Activated naive CD4-positive, alpha-beta T cell treated with anti-CD3 and anti-CD28 coated beads, Interleukin-2, amount 50 U/mL, for 24 hours (primary cell): ENCODE measurements around the gene NEDD4L.
"Not testable (repeated sequence)": the region's sequence is repeated elsewhere in the genome, so short reads cannot be mapped to it uniquely, and the experiment has no call there.

Experiments used
- H3K27ac Mint-ChIP-seq: one replicate; pipeline ENCODE4 v1.8.0; 2021; ENCODE audit warnings: mild to moderate bottlenecking, mixed read lengths
- H3K27me3 Mint-ChIP-seq: one replicate; pipeline ENCODE4 v1.8.0; 2021; ENCODE audit warnings: mixed read lengths
- H3K36me3 Mint-ChIP-seq: one replicate; pipeline ENCODE4 v1.8.0; 2021; ENCODE audit warnings: mixed read lengths
- H3K4me1 Mint-ChIP-seq: one replicate; pipeline ENCODE4 v1.8.0; 2021; ENCODE audit warnings: mixed read lengths
- H3K4me3 Mint-ChIP-seq: one replicate; pipeline ENCODE4 v1.8.0; 2021; ENCODE audit warnings: mild to moderate bottlenecking, mixed read lengths
- H3K9me3 Mint-ChIP-seq: one replicate; pipeline ENCODE4 v1.8.0; 2021; ENCODE audit warnings: mixed read lengths

Gene NEDD4L

GRCh38 chr18:58044370-58045241, 580 bp downstream of the NEDD4L start:
- Mint-ChIP-seq H3K27me3 (peaks cover 2% of the 10 kb centered on the region), H3K4me3 (peak overlapping the region; percentile 95), H3K27ac (peak overlapping the region; percentile 79), H3K36me3 (no peaks in the 10 kb centered on the region), H3K9me3 (no peaks in the 10 kb centered on the region), H3K4me1 (peaks cover 25% of the 10 kb centered on the region)

DNA sequence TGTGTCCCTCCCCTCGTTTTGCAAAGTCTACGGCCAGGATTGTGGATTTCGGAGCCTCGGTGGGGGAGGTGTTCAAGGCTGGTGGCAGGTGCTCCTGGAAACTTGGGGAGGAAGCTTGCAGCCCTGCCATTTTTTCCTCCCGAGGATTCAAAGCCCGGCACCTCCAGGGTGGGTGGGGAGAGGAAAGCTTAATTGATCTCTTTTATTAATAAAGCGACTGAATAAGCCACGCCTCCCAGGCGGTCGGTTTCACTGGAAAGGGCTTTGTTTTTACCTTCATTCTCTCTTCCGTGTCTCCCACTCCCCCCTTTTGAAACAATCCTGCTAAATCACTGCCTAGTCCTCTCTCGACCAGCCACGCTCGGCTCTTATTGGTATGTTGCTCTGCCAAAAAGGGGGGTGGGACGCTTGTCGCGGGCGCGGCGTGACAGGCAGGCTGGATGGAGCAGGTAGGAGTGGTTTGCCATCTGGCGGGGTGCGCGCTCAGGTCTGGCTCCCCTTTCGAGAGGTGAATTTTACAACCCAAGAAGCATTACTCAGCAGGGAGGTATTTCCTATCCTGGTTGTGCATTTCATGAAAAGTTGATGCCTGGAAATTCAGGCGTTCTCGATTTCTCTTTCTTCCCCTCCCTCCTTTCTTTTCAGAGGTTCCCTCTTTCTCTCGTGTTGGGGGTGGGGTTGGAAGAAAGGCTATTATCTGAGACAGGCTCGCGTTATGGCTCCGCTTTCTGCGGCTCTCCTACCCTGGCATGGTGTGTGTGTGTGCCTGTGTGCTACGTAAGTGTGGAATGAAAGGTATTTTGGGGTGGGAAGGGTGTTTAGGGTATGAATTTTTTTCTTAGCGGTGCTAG, 1.4 kb downstream of the NEDD4L start:
- Mint-ChIP-seq H3K4me1 (peaks cover 25% of the 10 kb centered on the region), H3K4me3 (peak overlapping the region; percentile 95), H3K9me3 (no peaks in the 10 kb centered on the region), H3K27ac (peak overlapping the region; percentile 79), H3K36me3 (no peaks in the 10 kb centered on the region), H3K27me3 (peaks cover 2% of the 10 kb centered on the region)

GRCh38 chr18:58046093-58046793, 2.2 kb downstream of the NEDD4L start:
- no peak overlapping the region for H3K27ac Mint-ChIP-seq

DNA sequence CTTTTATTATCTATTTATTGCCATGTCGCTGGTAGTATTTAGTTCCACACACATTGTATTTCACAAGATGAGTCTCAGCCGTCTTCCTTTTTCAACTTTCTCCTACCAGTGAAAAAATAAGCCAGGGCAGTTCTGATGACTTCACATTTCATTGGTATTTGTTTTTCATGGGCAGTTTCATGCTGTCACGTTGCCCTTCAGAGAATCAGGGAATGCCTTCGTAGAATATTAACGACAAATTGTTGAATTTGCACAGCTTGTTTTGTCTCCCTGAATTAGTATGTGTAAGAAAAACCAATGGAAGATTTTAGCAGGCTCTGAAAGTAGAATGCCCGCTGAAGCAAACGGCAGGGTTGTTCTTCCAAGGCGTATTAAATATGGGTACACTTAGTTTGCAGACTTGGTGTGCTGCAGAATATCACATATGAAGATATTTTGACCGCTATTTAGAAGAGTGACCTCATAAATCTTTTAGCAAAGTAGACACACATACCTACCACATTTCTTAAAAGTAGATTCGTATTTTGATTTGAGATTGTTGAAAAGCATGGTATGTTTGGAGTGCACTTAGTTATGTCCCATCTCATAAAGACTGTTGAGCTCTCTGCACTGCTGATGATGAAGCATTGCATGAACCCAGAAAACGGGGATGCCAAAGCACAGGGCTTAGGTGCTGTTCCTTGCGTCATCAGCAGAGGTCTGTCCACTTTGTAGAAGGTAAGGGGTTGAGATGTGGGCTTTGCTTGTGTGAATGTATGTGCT, 2.9 kb downstream of the NEDD4L start:
- Mint-ChIP-seq H3K4me1 (peaks cover 24% of the 10 kb centered on the region), H3K4me3 (peak overlapping the region; percentile 2), H3K9me3 (no peaks in the 10 kb centered on the region), H3K27me3 (no peaks in the 10 kb centered on the region), H3K36me3 (no peaks in the 10 kb centered on the region), H3K27ac (no peak overlapping the region)

More at GRCh38 chr18:58046093-58046793, 2.2 kb downstream of the NEDD4L start:
- H3K36me3 Mint-ChIP-seq, result no peaks in the 10 kb centered on the region
- peak overlapping the region; percentile 95 for H3K4me3 Mint-ChIP-seq
- peaks cover 2% of the 10 kb centered on the region for H3K27me3 Mint-ChIP-seq
- H3K4me1 Mint-ChIP-seq, result peaks cover 25% of the 10 kb centered on the region
- H3K9me3 Mint-ChIP-seq, result no peaks in the 10 kb centered on the region

DNA sequence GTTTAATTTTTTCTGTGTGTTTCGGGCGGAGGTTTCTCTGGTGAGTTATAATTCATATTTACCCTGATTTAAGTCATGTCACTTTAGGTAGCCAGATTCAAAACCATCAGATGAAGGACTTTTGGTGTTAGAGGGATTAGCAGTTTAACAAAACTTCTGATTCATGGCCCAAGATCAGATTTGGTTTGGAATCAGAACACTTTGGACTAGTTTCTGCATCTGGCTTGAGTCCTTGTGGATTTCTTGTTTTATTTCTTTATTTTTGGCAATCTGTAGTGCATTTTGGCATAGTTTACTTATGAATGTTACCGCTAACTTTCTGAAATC, 3.5 kb downstream of the NEDD4L start:
- Mint-ChIP-seq H3K36me3 (no peaks in the 10 kb centered on the region), H3K27me3 (no peaks in the 10 kb centered on the region), H3K9me3 (no peaks in the 10 kb centered on the region), H3K27ac (no peak overlapping the region), H3K4me1 (peaks cover 25% of the 10 kb centered on the region), H3K4me3 (no peak overlapping the region)

DNA sequence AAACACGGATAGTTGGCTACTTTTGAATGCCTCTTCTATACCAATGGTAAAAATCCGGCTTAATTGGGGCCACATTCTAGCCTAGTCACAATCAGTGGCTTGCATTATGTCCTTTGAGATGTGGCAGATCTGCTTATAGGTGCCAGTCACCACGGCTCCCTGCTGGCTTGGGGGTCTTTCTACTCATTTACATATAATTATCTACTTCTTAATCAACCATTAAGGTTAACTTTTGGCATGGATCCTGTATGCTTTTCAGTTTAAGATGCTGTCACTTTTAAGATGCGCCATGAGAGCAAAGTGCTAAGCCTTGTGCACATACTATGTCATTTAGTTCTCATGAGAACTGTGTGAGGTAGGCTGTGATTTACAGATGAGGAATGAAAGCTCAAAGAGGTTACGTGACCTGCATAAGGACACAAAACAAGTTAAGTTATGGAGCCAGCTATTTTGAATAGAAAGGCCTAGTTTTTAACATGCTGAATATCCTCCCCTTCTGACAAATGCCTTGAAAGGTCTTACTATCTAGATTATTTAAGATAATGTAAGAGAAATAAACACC, 4.1 kb downstream of the NEDD4L start:
- H3K27ac Mint-ChIP-seq, result no peak overlapping the region
- H3K4me3 Mint-ChIP-seq, result no peak overlapping the region
- H3K36me3 Mint-ChIP-seq, result no peaks in the 10 kb centered on the region
- no peaks in the 10 kb centered on the region for H3K9me3 Mint-ChIP-seq
- no peaks in the 10 kb centered on the region for H3K27me3 Mint-ChIP-seq
- H3K4me1 Mint-ChIP-seq, result peaks cover 20% of the 10 kb centered on the region

DNA sequence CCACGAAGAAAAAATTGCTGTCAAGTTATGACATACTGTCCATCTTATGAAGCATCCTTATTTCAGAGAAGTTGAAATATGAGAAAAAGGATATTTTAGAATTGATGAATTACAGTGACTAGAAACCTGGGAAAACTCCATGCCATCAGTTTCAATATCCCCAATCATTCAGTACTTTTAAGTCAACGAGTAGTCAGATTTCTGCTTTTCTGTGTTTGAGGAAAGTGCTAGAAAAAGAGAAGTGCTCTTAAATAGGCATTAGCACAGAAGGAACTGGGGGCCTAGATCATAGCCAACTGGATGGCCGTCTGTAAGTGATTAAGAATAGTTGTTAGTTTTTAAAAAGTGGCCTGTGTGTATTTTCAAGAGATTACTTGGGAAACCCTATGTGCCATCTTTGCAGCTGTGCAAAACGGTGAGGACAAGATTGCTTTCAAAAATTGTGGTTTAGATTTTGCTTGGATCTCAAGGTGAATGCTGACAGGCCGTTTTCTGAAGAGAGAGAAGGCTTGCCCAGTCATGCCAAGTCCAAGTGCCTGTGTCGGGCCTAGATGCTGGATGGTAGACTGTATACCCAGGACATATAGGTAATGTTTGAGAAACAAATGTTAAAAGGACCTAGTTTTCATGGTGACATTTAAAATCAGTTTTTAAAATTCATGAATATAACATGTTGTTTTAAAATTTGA, 5.1 kb downstream of the NEDD4L start:
- Mint-ChIP-seq H3K4me3 (no peak overlapping the region), H3K27ac (no peak overlapping the region), H3K4me1 (peaks cover 15% of the 10 kb centered on the region), H3K27me3 (no peaks in the 10 kb centered on the region), H3K36me3 (no peaks in the 10 kb centered on the region), H3K9me3 (no peaks in the 10 kb centered on the region)

GRCh38 chr18:58050963-58051362, 6.9 kb downstream of the NEDD4L start:
- not testable (repeated sequence) for H3K27ac Mint-ChIP-seq, H3K4me1 Mint-ChIP-seq, H3K9me3 Mint-ChIP-seq, H3K4me3 Mint-ChIP-seq, H3K36me3 Mint-ChIP-seq, H3K27me3 Mint-ChIP-seq

DNA sequence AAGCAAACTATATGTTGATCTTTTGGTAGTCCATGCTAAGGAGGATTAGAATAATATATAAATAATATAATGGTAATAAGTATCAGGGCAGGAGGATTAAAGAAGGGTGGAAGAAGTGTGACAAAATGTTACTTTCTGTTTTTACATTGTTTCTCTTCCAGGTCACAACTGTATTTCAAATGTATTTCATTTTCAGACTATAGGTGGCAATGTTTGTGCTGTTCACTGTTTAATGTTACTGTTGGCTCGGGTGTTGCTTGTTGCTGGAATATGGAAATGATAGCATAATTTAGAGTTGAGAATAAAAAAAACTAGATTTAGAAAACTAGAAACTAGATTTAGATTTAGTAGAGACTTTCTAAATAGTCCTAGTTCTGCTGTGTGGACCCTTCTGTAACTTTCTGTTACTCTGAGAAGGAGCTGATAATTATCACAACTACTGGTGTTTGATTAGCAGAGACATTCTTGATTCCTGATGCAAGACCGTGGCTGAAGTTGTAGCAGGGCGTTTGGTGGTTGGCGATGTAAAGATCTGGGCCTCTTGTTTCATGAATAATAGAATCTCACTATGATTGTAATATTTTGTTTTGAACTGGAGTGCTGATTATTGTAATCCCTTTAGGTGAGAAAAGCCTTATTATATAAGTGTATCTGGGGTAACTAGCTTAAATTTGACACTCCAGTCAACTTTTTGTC, 7.9 kb downstream of the NEDD4L start:
- no peak overlapping the region for H3K4me3 Mint-ChIP-seq
- H3K27ac Mint-ChIP-seq, result no peak overlapping the region
- no peaks in the 10 kb centered on the region for H3K36me3 Mint-ChIP-seq
- H3K4me1 Mint-ChIP-seq, result peaks cover 4% of the 10 kb centered on the region
- H3K27me3 Mint-ChIP-seq, result no peaks in the 10 kb centered on the region
- no peaks in the 10 kb centered on the region for H3K9me3 Mint-ChIP-seq

DNA sequence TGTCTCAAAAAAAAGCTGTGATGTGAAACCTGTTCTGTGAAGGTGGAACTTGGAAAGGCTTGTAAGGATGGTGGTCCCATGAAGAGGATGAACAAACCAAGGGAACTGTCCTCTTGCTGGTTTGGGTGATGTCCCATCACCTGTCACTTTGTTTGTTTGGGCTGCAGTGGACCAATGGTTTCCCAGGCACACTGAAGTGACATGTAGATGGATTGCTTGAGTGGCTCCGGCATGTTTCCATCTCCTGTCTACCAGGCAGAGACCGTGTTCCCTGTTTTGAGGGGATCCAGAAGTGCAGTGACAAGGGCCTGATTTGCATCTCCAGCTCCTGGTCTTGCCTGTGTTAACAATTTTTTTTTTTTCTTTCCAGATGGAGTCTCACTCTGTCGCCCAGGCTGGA, 8.9 kb downstream of the NEDD4L start:
- Mint-ChIP-seq H3K9me3 (no peaks in the 10 kb centered on the region), H3K27ac (no peak overlapping the region), H3K27me3 (no peaks in the 10 kb centered on the region), H3K36me3 (no peaks in the 10 kb centered on the region), H3K4me1 (peaks cover 4% of the 10 kb centered on the region), H3K4me3 (no peak overlapping the region)

DNA sequence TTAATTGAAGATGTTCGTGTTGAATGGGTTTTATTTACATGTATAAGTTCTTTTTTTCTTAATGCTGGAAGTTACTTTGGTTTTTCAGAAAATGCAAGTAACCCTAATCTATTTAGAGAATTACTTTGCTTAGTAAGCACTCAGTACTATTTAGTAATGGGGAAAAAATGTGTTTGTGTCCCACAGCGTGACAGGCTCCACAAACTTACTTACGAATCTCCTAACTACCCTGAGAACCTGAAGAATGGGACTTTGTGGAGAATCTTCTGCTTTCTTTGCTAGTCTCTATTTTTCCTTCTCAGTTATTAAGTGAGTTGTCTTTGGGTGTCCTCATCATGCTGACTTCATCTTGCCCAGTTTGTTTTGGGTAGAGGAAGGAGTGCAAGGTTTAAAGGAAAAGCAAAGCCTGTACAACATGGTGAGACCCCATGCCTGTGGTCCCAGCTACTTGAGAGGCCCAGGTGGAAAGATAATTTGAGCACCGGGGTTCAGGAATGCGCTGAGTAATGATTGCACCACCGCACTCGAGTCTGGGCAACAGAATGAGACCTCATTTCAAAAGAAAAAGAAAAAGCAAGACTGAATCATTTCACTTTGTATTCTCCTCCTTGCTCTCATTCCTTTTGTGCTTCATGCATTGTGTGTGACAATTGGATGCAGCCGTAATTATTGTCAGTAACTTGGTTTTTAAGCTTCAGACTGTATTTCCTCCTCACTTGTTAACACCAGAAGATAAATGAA, 10.2 kb downstream of the NEDD4L start:
- no peaks in the 10 kb centered on the region for H3K27me3 Mint-ChIP-seq
- H3K9me3 Mint-ChIP-seq, result no peaks in the 10 kb centered on the region
- no peak overlapping the region for H3K4me3 Mint-ChIP-seq
- H3K4me1 Mint-ChIP-seq, result peaks cover 4% of the 10 kb centered on the region
- no peaks in the 10 kb centered on the region for H3K36me3 Mint-ChIP-seq
- no peak overlapping the region for H3K27ac Mint-ChIP-seq

DNA sequence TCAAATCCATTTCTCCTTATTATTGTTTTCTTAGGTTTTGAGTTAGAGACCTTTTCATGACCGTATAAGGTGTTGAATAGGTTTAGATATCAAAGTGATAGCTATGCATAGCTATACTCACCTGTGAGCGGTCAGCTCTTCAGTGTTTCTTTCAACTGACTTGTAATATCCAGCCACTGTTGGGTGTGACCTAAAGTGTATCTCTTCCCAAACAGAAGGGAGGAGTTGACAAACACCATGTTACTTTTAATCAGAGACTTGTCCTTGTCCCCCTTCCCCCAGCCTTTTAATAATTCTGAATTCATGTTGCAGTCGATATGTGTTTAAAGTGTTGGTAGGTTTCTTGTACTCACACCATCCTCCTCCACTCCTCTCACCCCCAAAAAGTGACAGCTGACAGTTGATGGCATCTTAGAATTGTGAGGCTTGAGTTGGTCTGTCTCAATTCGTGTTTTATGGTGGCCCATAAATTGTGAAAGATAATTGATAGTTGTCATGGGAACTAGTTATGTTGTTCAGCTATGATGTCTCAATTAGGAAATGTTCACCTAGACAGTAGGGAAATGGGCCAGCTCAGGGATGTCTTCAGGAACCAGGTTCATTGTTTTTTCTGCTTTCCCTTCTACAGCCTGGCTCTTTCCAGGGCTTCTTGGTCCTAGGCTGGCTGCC, 12.0 kb downstream of the NEDD4L start:
- Mint-ChIP-seq H3K9me3 (no peaks in the 10 kb centered on the region), H3K27ac (no peak overlapping the region), H3K4me3 (no peak overlapping the region), H3K27me3 (no peaks in the 10 kb centered on the region), H3K4me1 (peaks cover 4% of the 10 kb centered on the region), H3K36me3 (no peaks in the 10 kb centered on the region)

DNA sequence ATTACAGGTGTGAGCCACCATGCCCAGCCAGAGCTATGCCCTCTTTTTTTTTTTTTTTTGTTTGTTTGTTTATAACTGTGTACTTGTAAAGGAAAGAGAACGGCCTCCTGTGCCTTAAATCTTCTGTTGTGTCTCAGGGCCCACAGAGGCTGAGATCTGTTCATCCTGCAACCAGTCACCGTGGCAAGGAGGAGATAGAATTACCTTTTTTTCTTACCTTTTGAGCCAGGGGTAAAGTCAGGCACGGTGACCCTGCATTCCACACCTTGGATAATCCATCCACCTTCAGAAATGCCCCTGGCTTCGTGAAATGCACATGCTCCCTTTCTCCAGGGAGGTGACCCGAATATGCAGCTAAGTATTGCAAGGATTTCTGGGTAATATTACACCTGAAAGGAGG, 12.8 kb downstream of the NEDD4L start:
- no peak overlapping the region for H3K4me3 Mint-ChIP-seq
- no peaks in the 10 kb centered on the region for H3K27me3 Mint-ChIP-seq
- H3K27ac Mint-ChIP-seq, result no peak overlapping the region
- no peaks in the 10 kb centered on the region for H3K36me3 Mint-ChIP-seq
- H3K9me3 Mint-ChIP-seq, result no peaks in the 10 kb centered on the region
- peaks cover 2% of the 10 kb centered on the region for H3K4me1 Mint-ChIP-seq
